ENCODE data around the gene GRB7.
"Not testable (repeated sequence)": the region's sequence is repeated elsewhere in the genome, so short reads cannot be mapped to it uniquely, and the experiment has no call there.

GRB7 gene

GRCh38 chr17:39763051-39763820, 25.5 kb downstream of the GRB7 start:
- H3K4me3 ChIP-seq (ENCODE audit: low read depth, low read length), result no peak overlapping the region
- DNase-seq (ENCODE audit: low read depth), result no peak

- not testable (repeated sequence) for DNase-seq (ENCODE audit: low read depth)
Observed at GRCh38 chr17:39764171-39764570, 26.4 kb downstream of the GRB7 start.

GRCh38 chr17:39765175-39765574, 27.4 kb downstream of the GRB7 start:
- no peak for DNase-seq (ENCODE audit: low read depth)

More at GRCh38 chr17:39764171-39764570, 26.4 kb downstream of the GRB7 start:
- not testable (repeated sequence) for H3K4me3 ChIP-seq (ENCODE audit: low read depth, low read length)

GRCh38 chr17:39765766-39766165, 28.0 kb downstream of the GRB7 start:
- DNase-seq (ENCODE audit: low read depth), result no peak
- H3K4me3 ChIP-seq (ENCODE audit: low read depth, low read length), result no peak overlapping the region

More at GRCh38 chr17:39765175-39765574, 27.4 kb downstream of the GRB7 start:
- H3K4me3 ChIP-seq (ENCODE audit: low read depth, low read length), result no peak overlapping the region

- DNase-seq (ENCODE audit: low read depth), result no peak
- no peak overlapping the region for H3K4me3 ChIP-seq (ENCODE audit: low read depth, low read length)
Observed at GRCh38 chr17:39767147-39767546, 29.4 kb downstream of the GRB7 start.

GRCh38 chr17:39769974-39770587, 32.3 kb downstream of the GRB7 start:
- DNase-seq (ENCODE audit: low read depth), result no peak
- H3K4me3 ChIP-seq (ENCODE audit: low read depth, low read length), result no peak overlapping the region

- DNase-seq (ENCODE audit: low read depth), result no peak
- H3K4me3 ChIP-seq (ENCODE audit: low read depth, low read length), result no peak overlapping the region
Observed at GRCh38 chr17:39772415-39772814, 34.7 kb downstream of the GRB7 start.

- DNase-seq (ENCODE audit: low read depth), result no peak
- H3K4me3 ChIP-seq (ENCODE audit: low read depth, low read length), result no peak overlapping the region
Observed at GRCh38 chr17:39772987-39773934, 35.5 kb downstream of the GRB7 start.

- no peak overlapping the region for H3K4me3 ChIP-seq (ENCODE audit: low read depth, low read length)
- no peak for DNase-seq (ENCODE audit: low read depth)
Observed at GRCh38 chr17:39774047-39774446, 36.3 kb downstream of the GRB7 start.

GRCh38 chr17:39775031-39775430, 37.3 kb downstream of the GRB7 start:
- no peak for DNase-seq (ENCODE audit: low read depth)
- no peak overlapping the region for H3K4me3 ChIP-seq (ENCODE audit: low read depth, low read length)

GRCh38 chr17:39776252-39776651, 38.5 kb downstream of the GRB7 start:
- H3K4me3 ChIP-seq (ENCODE audit: low read depth, low read length), result no peak overlapping the region
- DNase-seq (ENCODE audit: low read depth), result no peak

GRCh38 chr17:39777534-39778365, 40.0 kb downstream of the GRB7 start:
- no peak for DNase-seq (ENCODE audit: low read depth)
- no peak overlapping the region for H3K4me3 ChIP-seq (ENCODE audit: low read depth, low read length)

- no peak for DNase-seq (ENCODE audit: low read depth)
Observed at GRCh38 chr17:39781031-39781860, 43.5 kb downstream of the GRB7 start.

GRCh38 chr17:39781861-39782213, 44.1 kb downstream of the GRB7 start:
- no peak overlapping the region for H3K4me3 ChIP-seq (ENCODE audit: low read depth, low read length)
- DNase-seq (ENCODE audit: low read depth), result no peak

More at GRCh38 chr17:39781031-39781860, 43.5 kb downstream of the GRB7 start:
- no peak overlapping the region for H3K4me3 ChIP-seq (ENCODE audit: low read depth, low read length)

- no peak for DNase-seq (ENCODE audit: low read depth)
- no peak overlapping the region for H3K4me3 ChIP-seq (ENCODE audit: low read depth, low read length)
Observed at GRCh38 chr17:39782481-39782880, 44.7 kb downstream of the GRB7 start.

GRCh38 chr17:39782980-39783379, 45.2 kb downstream of the GRB7 start:
- no peak overlapping the region for H3K4me3 ChIP-seq (ENCODE audit: low read depth, low read length)
- no peak for DNase-seq (ENCODE audit: low read depth)

GRCh38 chr17:39787041-39787440, 49.3 kb downstream of the GRB7 start:
- no peak for DNase-seq (ENCODE audit: low read depth)
- no peak overlapping the region for H3K4me3 ChIP-seq (ENCODE audit: low read depth, low read length)

GRCh38 chr17:39787743-39788484, 50.2 kb downstream of the GRB7 start:
- H3K4me3 ChIP-seq (ENCODE audit: low read depth, low read length), result no peak overlapping the region
- DNase-seq (ENCODE audit: low read depth), result no peak
